ENCODE measurements around the gene ELMO1.

Gene ELMO1

DNA sequence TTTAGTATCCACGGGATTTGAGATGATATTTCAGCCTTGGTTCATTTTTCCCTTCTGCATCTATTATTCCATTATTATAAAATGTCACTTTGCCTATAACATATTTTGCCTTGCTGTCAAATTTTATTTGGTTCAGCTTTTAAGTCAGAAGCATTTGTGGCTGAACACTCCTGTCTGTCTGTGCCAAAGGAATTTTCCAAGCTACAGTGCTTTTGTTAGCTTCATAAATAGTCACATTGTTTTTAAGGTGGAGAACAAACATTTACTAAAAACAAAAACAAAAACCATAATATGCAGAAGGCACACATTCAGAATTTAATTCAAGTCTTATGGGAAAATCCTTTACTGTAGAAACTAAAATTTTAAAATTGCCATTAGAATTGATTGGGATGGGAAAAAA is 33.8 kb upstream of the ELMO1 start:
- no peak overlapping the region for H3K4me3 ChIP-seq
- TF ChIP-seq, protein P1, sequence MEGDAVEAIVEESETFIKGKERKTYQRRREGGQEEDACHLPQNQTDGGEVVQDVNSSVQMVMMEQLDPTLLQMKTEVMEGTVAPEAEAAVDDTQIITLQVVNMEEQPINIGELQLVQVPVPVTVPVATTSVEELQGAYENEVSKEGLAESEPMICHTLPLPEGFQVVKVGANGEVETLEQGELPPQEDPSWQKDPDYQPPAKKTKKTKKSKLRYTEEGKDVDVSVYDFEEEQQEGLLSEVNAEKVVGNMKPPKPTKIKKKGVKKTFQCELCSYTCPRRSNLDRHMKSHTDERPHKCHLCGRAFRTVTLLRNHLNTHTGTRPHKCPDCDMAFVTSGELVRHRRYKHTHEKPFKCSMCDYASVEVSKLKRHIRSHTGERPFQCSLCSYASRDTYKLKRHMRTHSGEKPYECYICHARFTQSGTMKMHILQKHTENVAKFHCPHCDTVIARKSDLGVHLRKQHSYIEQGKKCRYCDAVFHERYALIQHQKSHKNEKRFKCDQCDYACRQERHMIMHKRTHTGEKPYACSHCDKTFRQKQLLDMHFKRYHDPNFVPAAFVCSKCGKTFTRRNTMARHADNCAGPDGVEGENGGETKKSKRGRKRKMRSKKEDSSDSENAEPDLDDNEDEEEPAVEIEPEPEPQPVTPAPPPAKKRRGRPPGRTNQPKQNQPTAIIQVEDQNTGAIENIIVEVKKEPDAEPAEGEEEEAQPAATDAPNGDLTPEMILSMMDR (IDR thresholded peaks at IDR 0.05): no peak
- DNase-seq (ENCODE audit: low spot score): no peak
- no peak overlapping the region for H3K27ac ChIP-seq

DNA sequence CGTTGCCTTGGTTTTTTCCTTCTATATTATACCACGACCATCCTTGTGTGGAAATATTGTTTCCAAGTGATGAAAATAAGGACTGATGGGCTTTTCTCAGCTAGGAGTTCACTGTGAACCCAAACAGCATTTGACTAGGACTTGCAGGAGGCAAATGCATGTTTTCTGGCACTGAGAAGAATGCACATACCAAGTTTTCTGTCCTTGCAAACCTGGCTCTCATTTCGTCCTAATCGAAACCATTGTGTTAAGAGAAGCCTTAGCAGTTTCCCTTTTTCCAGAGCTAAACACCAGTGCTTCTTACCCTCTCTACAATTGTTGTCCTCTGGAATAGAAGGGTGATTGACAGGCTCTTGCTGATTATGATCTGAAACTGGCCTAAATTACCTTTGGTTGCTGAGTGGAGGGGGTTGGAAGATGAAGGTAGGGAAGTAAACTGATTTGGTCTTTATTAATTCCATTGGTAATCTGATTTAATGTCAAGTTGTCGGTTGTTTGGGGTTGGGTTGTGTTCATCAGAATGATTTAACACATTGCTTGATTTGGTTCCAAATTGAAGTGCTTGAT is 33.1 kb upstream of the ELMO1 start:
- no peak for DNase-seq (ENCODE audit: low spot score)
- no peak overlapping the region for H3K27ac ChIP-seq
- H3K4me3 ChIP-seq: no peak overlapping the region
- TF ChIP-seq, protein P1 (IDR thresholded peaks at IDR 0.05): no peak

DNA sequence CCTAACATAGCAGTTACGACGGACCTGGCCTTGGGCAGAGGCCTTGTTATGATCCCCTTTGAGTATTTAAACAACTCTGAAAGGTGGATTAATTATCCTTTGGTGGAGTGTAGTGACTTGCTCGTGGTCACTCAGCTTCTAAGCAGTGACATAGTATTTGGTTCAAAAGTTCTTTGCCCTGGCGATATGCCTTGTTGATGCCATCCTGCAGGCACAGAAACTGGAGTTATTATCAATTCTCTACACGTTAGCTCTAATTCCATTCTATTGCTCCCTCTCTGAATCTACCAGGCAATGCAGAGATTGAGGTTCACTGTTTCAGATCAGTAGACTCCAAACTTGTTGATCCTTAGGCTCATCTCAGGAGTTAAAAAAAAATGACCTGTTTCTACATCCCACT is 32.5 kb upstream of the ELMO1 start:
- H3K27ac ChIP-seq: peak overlapping the region in 1 of 2 donors; percentile 28
- TF ChIP-seq, protein P1 (IDR thresholded peaks at IDR 0.05): no peak
- DNase-seq (ENCODE audit: low spot score): no peak
- no peak overlapping the region for H3K4me3 ChIP-seq

DNA sequence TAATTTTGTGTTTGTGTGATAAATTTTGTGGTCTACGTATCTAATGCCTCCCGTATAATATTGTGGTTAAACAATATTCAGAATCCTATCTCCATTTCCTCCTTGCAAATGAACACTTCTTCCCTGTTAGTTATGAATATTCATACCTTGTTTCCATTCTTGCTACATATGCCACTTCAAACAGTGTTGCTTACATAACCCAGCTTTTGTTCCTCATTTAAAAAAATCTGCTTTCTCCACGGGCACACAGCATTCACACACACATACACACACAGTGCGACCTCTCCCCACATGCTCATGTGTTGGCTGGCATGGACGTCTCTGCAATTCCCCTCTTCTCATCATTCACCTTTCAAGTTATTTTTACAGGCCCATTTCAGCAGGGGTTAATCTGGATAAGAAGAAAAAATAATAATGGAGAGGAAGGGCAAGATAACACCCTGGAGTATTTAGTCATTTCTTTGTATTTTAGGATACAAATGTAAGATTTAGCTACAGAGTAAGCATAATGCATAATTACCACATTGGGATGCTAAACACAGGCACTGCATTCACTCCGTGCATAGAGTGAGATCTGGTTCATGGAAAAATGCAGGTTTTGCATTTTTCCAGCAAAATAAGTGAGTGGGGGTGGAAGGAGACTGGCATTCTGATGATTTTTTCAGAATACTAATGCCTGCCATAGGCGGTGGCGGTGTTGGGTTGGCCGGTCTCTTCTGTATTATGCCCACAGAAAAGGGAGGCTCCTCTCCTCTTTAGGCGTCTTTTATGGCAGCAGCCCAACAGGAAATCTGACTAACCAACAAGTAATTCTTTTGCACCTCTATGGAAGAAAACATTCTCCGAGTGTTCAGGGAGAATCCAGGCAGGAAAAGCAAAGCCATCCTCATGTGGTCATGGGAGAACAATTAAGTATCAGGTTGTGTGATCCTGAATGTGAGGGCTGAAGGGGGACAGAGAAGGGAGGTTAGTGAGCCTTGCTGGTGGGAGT is 31.7 kb upstream of the ELMO1 start:
- no peak for DNase-seq (ENCODE audit: low spot score)
- Histone ChIP-seq H3K4me3 (no peak overlapping the region), H3K27ac (peak overlapping the region in 1 of 2 donors; percentile 28)
- TF ChIP-seq, protein P1 (IDR thresholded peaks at IDR 0.05): no peak

DNA sequence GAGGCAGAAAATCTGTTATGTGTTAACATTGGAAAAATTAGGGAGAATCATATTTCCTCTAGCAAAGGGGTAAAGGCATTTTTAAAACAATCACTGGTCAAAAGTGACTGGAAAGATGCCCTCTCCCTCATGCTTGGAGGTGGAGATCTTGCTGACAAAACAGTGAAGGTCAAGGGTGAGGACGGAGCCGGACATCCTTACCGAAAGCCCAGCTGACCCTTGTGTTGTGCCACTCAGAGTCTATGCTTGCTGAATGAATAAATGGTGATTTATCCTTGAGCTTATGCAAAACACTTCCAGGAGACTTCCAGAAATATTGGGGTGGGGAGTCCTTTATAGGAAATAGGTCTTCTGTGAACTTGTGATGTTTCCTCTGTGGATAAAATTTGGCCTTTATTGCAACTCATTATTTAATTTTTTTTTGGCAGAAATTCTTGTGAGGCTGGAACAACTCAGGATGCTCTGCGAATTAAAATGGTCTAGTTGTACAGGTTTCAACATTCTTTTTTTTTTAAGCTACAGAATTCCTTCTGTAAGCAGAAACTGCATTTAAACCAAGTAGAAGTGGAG is 28.3 kb upstream of the ELMO1 start:
- TF ChIP-seq, protein P1 (IDR thresholded peaks at IDR 0.05): no peak
- H3K4me3 ChIP-seq: no peak overlapping the region
- no peak overlapping the region for H3K27ac ChIP-seq
- DNase-seq (ENCODE audit: low spot score): no peak

DNA sequence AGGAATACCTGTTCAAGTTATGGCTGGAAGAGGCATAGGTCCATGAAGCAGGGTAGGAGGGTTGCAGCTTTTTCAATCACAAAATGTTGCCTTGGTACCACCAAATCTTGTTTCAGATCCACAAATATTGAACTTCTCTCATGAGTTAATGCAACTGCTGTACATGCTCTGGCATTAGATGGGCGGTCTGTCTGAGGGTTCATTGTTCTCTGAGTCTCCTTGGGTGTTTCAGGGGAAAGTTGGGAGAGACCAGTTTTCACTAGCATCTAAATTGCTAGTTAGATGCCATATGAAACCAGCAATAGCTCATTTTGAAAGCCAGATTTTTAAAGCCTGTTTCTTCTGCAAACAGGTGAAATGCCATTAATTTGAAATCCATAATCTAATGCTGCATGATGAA is 27.8 kb upstream of the ELMO1 start:
- DNase-seq (ENCODE audit: low spot score): no peak
- Histone ChIP-seq H3K4me3 (no peak overlapping the region), H3K27ac (no peak overlapping the region)
- TF ChIP-seq, protein P1 (IDR thresholded peaks at IDR 0.05): no peak
